Midbrain (tissue), 1 donor: Measurements from ENCODE around the gene WWTR1.

Experiments
- DNase-seq: peaks from one replicate; lab custom pipeline; 2025; lab: John Stamatoyannopoulos, UW

Gene WWTR1

DNA sequence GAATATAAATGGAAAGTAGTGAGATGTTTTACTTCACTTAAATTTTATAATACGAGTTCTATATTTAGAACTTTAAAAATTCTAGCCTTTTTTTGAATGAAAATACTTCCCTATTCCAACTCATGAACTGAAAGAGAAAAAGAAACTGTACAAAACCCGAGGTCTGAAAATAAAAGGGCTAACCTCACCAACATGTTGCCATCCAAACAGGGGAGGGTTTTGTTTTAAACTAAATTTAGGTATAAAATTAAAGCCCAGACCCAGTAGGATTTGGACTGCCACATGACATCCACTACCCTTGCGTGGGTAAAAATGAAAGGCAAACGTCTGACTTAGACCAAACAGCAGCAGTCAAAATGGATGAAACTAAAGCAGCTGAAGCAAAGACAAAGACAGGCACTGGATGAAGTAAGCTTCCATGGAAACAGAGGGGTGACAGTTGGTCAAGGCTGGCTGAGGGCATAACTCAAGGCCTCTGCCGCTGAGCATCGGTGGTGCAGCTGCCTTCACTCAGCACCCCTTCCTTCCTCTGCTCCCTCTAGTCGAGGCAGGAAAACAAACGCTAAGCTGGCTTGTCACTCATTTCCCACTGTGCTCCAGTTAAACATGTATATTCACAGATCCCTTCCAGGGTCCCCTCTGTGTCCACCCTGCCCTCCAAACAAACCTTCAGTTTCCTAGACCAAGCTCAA is 125.2 kb downstream of the WWTR1 start:
- DNase-seq: peak; percentile 42

DNA sequence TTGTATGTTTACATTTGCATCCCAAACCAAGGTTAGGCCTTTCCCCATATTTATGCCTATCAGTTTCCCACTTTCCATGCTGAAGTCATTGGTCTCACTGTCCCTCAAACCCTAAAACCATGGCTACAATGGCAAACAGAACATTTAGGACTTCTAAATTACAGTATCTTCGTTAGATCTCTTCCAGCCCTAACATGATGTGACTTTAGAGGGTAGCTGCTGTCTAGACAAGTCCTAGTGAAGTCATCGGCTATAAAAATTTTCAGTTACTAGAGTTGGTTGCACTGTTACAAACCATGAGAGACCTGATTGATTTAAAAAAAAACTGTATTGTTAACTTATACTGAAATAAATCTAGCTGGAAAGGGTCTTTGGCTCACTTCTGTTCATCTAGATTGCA is 128.7 kb downstream of the WWTR1 start:
- no peak for DNase-seq

DNA sequence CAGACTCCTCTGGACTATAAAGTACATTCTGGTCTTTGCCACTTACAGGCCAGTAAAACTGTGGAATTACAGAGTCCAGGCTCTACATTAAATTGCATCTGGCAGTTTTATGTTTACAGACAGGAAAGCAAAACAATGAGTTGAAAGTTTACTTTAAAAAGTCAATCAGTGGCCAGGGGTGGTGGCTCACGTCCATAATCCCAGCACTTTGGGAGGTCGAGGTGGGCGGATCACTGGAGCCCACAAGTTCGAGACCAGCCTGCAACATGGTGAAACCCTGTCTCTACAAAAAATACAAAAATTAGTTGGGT is 129.5 kb downstream of the WWTR1 start:
- DNase-seq: no peak

- DNase-seq: no peak
These were observed 130.1 kb downstream of the WWTR1 start for GRCh38 chr3:149527531-149528339.

GRCh38 chr3:149523512-149524299 is 134.1 kb downstream of the WWTR1 start:
- DNase-seq: no peak

GRCh38 chr3:149519912-149520311 is 137.9 kb downstream of the WWTR1 start:
- no peak for DNase-seq

GRCh38 chr3:149516920-149517319 is 140.9 kb downstream of the WWTR1 start:
- no peak for DNase-seq

GRCh38 chr3:149515249-149515648 is 142.6 kb downstream of the WWTR1 start:
- DNase-seq: no peak

DNA sequence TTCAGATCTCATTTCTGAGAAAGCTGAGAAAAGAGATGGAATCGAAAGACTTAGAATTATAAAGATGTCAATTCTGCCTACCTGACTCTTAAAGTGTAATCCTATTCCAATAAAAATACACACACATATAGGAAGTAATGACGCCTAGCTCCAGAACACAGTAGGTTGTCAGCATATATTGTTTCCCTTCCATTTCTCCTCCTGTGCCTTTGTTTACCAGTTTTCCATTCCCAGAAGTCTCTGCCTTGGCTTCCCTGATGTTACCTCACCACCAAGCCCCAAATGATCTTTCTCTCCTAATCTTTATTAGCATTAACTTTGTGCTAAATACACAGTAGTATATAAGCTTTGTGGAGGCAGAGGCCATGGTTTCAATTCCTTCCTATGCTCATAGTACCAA is 143.4 kb downstream of the WWTR1 start:
- DNase-seq: no peak

GRCh38 chr3:149512073-149512782 is 145.6 kb downstream of the WWTR1 start:
- DNase-seq: peak; percentile 63

GRCh38 chr3:149511040-149511626 is 146.7 kb downstream of the WWTR1 start:
- DNase-seq: no peak

- DNase-seq: no peak
These were observed 147.3 kb downstream of the WWTR1 start for GRCh38 chr3:149510480-149510879.

GRCh38 chr3:149509526-149509925 is 148.3 kb downstream of the WWTR1 start:
- no peak for DNase-seq

GRCh38 chr3:149507491-149508324 is 150.1 kb downstream of the WWTR1 start:
- no peak for DNase-seq

- no peak for DNase-seq
These were observed 150.9 kb downstream of the WWTR1 start for GRCh38 chr3:149506965-149507364.

DNA sequence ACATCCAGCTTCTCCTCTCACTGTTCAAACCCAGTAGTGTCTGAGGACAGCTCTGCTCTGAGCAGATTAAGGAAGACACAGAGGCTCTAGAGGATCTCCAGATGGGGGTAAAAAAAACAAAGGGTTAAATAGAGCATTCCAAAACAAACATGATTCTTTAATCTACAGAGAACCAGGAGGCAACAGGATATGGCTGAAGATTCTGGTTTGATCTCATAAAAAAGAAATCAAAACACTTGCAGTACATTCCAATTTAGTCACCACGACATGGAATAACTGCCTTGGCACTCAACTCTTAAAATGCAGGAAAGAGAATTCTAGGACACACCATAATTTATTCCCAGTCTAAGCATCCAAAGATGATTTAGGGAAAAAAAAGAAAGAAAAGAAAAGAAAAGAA is 151.3 kb downstream of the WWTR1 start:
- no peak for DNase-seq

- DNase-seq: no peak
These were observed 155.4 kb downstream of the WWTR1 start for GRCh38 chr3:149502438-149502837.

DNA sequence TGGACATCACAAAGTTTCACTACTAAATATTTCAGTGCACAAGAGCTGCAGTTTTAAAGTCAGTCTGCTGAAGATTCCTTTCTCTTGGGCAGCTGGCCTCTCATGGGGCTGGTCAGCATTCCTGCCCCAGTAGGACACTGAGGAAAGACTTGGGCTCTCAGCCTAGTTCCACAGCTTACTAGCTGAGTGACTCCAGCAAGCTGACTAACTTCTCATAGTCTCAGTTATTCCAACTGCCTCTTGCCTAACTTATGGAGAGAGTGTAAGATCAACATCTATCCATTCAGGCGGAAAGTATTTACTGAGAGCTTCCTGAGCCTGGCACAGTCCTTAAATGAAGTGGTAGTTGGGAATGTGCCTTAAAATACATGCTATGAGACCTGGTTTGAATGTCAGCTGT is 156.3 kb downstream of the WWTR1 start:
- DNase-seq: no peak

GRCh38 chr3:149497966-149498670 is 159.7 kb downstream of the WWTR1 start:
- DNase-seq: no peak

DNA sequence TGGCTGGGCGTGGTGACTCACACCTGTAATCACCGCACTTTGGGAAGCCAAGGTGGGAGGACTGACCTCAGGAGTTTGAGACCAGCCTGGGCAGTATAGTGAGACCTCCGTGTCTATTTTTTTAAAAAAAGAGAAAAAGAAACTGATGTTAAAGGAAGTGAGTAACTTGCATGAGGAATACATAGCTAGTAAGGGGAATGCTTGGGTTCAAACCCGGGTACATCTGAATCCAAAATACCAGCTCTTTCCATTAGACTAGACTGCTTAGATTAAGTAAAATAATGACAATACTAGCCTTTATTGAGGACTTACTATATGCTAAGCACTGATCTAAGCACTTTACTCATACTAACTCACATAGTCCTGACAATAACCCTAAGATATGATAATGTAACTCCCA is 160.9 kb downstream of the WWTR1 start:
- DNase-seq: no peak
